GM18520 (cell line): Measurements from ENCODE around the gene TUFT1.
"Not testable (repeated sequence)": the region's sequence is repeated elsewhere in the genome, so short reads cannot be mapped to it uniquely, and the experiment has no call there.

Source experiments
- ATAC-seq: cut with Tn5 transposase; IDR thresholded peaks from one replicate; pipeline ENCODE4 v1.9.1; 2021; ENCODE audit not compliant: unreplicated experiment

The TUFT1 gene

GRCh38 chr1:151512326-151512725, 27.8 kb upstream of the TUFT1 start:
- no peak for ATAC-seq

GRCh38 chr1:151512801-151513625, 27.1 kb upstream of the TUFT1 start:
- ATAC-seq = no peak

- no peak for ATAC-seq
These were observed 26.4 kb upstream of the TUFT1 start for GRCh38 chr1:151513626-151514121.

GRCh38 chr1:151514366-151514765, 25.7 kb upstream of the TUFT1 start:
- ATAC-seq = no peak

- no peak for ATAC-seq
These were observed 24.8 kb upstream of the TUFT1 start for GRCh38 chr1:151515265-151515664.

GRCh38 chr1:151516031-151516511, 24.0 kb upstream of the TUFT1 start:
- ATAC-seq = no peak

- no peak for ATAC-seq
These were observed 21.7 kb upstream of the TUFT1 start for GRCh38 chr1:151518431-151518830.

- no peak for ATAC-seq
These were observed 21.2 kb upstream of the TUFT1 start for GRCh38 chr1:151518936-151519335.

GRCh38 chr1:151519667-151520066, 20.4 kb upstream of the TUFT1 start:
- ATAC-seq = no peak

- ATAC-seq = no peak
These were observed 19.8 kb upstream of the TUFT1 start for GRCh38 chr1:151520359-151520758.

GRCh38 chr1:151522427-151522826, 17.7 kb upstream of the TUFT1 start:
- ATAC-seq = not testable (repeated sequence)

GRCh38 chr1:151523326-151523725, 16.8 kb upstream of the TUFT1 start:
- ATAC-seq = no peak

- ATAC-seq = no peak
These were observed 15.4 kb upstream of the TUFT1 start for GRCh38 chr1:151524736-151525135.

- ATAC-seq = no peak
These were observed 13.2 kb upstream of the TUFT1 start for GRCh38 chr1:151526735-151527525.

- ATAC-seq = no peak
These were observed 10.9 kb upstream of the TUFT1 start for GRCh38 chr1:151529211-151529702.

GRCh38 chr1:151529781-151530180, 10.3 kb upstream of the TUFT1 start:
- ATAC-seq = no peak

GRCh38 chr1:151530461-151530860, 9.6 kb upstream of the TUFT1 start:
- ATAC-seq = no peak

GRCh38 chr1:151533870-151534269, 6.2 kb upstream of the TUFT1 start:
- no peak for ATAC-seq

GRCh38 chr1:151534662-151535278, 5.3 kb upstream of the TUFT1 start:
- ATAC-seq = no peak

GRCh38 chr1:151535326-151536271, 4.5 kb upstream of the TUFT1 start:
- ATAC-seq = no peak
